Endothelial cell of umbilical vein (primary cell): ENCODE data around the gene HRK.

ENCODE experiments used
- FOS ChIP-seq: IDR thresholded peaks from 2 replicates; pipeline ENCODE4 v1.6.1; 2011; ENCODE audit warnings: mild to moderate bottlenecking, low read length, moderate library complexity, borderline replicate concordance; ENCODE audit not compliant: insufficient read depth
- POLR2A ChIP-seq: IDR thresholded peaks from 2 replicates; pipeline ENCODE4 v1.6.1; 2012; ENCODE audit warnings: low read depth, mild to moderate bottlenecking, control low read depth, low read length

DNA sequence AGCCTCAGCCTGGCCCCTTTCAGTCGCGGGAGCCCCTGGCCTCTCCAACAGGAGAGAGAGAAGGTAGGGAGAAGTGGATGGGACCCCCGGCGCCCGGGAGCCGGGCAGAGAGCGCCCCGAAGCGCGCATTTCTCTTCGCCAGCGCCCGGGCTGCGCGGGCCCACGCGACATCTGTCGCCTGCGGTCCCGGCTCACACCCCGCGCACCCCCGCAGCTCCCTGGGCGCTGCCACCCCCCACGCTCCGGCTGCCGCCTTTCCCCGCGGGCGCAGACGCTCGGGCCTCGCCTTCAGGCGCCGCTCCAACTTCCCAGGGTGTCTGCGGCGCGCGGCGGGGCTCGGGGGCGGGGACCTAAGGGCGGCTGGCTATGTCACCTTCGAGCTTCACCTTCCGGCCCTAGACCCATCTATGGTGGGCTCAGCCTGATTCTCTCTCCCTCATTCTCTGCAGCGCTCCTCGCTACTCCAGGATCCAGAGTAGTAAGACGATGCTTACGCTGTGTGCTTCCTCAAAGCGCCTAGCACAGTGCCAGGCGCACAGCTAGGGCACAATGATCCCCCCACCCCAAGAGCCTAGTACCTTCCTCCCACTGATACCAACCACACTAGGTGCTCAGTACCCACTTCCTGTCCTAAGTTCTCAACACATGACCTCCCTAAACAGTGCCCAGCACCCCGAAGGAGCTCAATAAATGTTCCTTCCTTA is 1.6 kb downstream of the HRK start:
- TF ChIP-seq FOS = no peak
- TF ChIP-seq POLR2A = no peak
